IPS DF 4.7 (cell line): ENCODE results near the gene SERPINA5.

Experiments used
- DNase-seq: peaks from one replicate; pipeline ENCODE4 v3.0.0-alpha.2; 2013; ENCODE audit warnings: low spot score; ENCODE audit errors: extremely low read depth

Gene SERPINA5

GRCh38 chr14:94581127-94581999 is at the start of gene SERPINA5:
Gene SERPINA5 (plus strand): TSS chr14:94581426. CDS start chr14:94587363, 5,937 bp downstream.
- no peak for DNase-seq

GRCh38 chr14:94532447-94532846 is 48.8 kb upstream of the SERPINA5 start:
- no peak for DNase-seq

- DNase-seq: no peak
Observed at GRCh38 chr14:94535506-94535905, 45.7 kb upstream of the SERPINA5 start.

GRCh38 chr14:94536836-94537235 is 44.4 kb upstream of the SERPINA5 start:
- DNase-seq: no peak

GRCh38 chr14:94538070-94538740 is 43.0 kb upstream of the SERPINA5 start:
- no peak for DNase-seq

- no peak for DNase-seq
Observed at GRCh38 chr14:94539181-94539580, 42.0 kb upstream of the SERPINA5 start.

- no peak for DNase-seq
Observed at GRCh38 chr14:94540031-94540794, 41.0 kb upstream of the SERPINA5 start.

GRCh38 chr14:94541234-94541975 is 39.8 kb upstream of the SERPINA5 start:
- no peak for DNase-seq

GRCh38 chr14:94542111-94542810 is 39.0 kb upstream of the SERPINA5 start:
- DNase-seq: no peak

GRCh38 chr14:94542811-94543440 is 38.3 kb upstream of the SERPINA5 start:
- no peak for DNase-seq

- no peak for DNase-seq
Observed at GRCh38 chr14:94543449-94544124, 37.6 kb upstream of the SERPINA5 start.

GRCh38 chr14:94544726-94545125 is 36.5 kb upstream of the SERPINA5 start:
- DNase-seq: no peak

- DNase-seq: no peak
Observed at GRCh38 chr14:94545131-94545841, 35.9 kb upstream of the SERPINA5 start.

- no peak for DNase-seq
Observed at GRCh38 chr14:94547151-94547680, 34.0 kb upstream of the SERPINA5 start.

GRCh38 chr14:94547726-94548125 is 33.5 kb upstream of the SERPINA5 start:
- DNase-seq: no peak

GRCh38 chr14:94548131-94548998 is 32.9 kb upstream of the SERPINA5 start:
- no peak for DNase-seq
